NCI-H2196 (cell line): Measurements from ENCODE around the gene NSMF.
"Not testable (repeated sequence)": the region's sequence is repeated elsewhere in the genome, so short reads cannot be mapped to it uniquely, and the experiment has no call there.

Experiments
- DNase-seq: peaks from one replicate; lab custom pipeline; 2025; ENCODE audit not compliant: unreplicated experiment; lab: John Stamatoyannopoulos, UW

Gene NSMF

GRCh38 chr9:137459601-137460362, 648 bp upstream of the NSMF start:
- no peak for DNase-seq

GRCh38 chr9:137458194-137459151, 661 bp downstream of the NSMF start:
- DNase-seq: no peak

GRCh38 chr9:137457406-137458193, 1.5 kb downstream of the NSMF start:
- no peak for DNase-seq

- DNase-seq: no peak
Observed at GRCh38 chr9:137456864-137457405, 2.2 kb downstream of the NSMF start.

GRCh38 chr9:137456061-137456863, 2.9 kb downstream of the NSMF start:
- no peak for DNase-seq

GRCh38 chr9:137455359-137455991, 3.7 kb downstream of the NSMF start:
- DNase-seq: no peak

GRCh38 chr9:137454597-137455358, 4.4 kb downstream of the NSMF start:
- DNase-seq: no peak

GRCh38 chr9:137454145-137454596, 5.0 kb downstream of the NSMF start:
- no peak for DNase-seq

GRCh38 chr9:137453643-137454081, 5.5 kb downstream of the NSMF start:
- peak; percentile 21 for DNase-seq

- no peak for DNase-seq
Observed at GRCh38 chr9:137452761-137453642, 6.1 kb downstream of the NSMF start.

GRCh38 chr9:137452006-137452760, 7.0 kb downstream of the NSMF start:
- DNase-seq: no peak

- DNase-seq: not testable (repeated sequence)
Observed at GRCh38 chr9:137451264-137452005, 7.7 kb downstream of the NSMF start.

- not testable (repeated sequence) for DNase-seq
Observed at GRCh38 chr9:137450539-137451222, 8.5 kb downstream of the NSMF start.

- DNase-seq: no peak
Observed at GRCh38 chr9:137449931-137450538, 9.1 kb downstream of the NSMF start.
